Calu3 (cell line): ENCODE measurements around the gene CRHR2. TPM values are rescaled to one million over a fixed set of nuclear protein-coding genes. Genes with fewer than 3 reads are reported as not detected.

Experiments used
- BruUV-seq: library from RNA; stranded (reverse); fragments of 400-500 nt; replicated peaks from 2 replicates; lab custom pipeline; 2021; lab: Mats Ljungman, UMichigan
- CTCF ChIA-PET: fragments of 300-600 bp; sonication (Branson Sonifier 250); formaldehyde crosslinking; loops from one replicate; lab custom pipeline; 2022; ENCODE audit warnings: antibody characterized with exemption; lab: Charles Lee
- DNase-seq: peaks from one replicate; pipeline ENCODE4 v3.0.0; 2022
- H3K27ac Mint-ChIP-seq: one replicate; pipeline ENCODE4 v1.8.0; 2022; ENCODE audit warnings: mixed read lengths; ENCODE audit not compliant: unreplicated experiment
- H3K27me3 Mint-ChIP-seq: one replicate; pipeline ENCODE4 v1.8.0; 2022; ENCODE audit warnings: mixed read lengths; ENCODE audit not compliant: unreplicated experiment
- H3K36me3 Mint-ChIP-seq: one replicate; pipeline ENCODE4 v1.8.0; 2022; ENCODE audit warnings: mild to moderate bottlenecking, moderate library complexity, mixed read lengths; ENCODE audit not compliant: insufficient read depth, unreplicated experiment
- H3K4me1 Mint-ChIP-seq: one replicate; pipeline ENCODE4 v1.8.0; 2022; ENCODE audit warnings: mild to moderate bottlenecking, low read depth, mixed read lengths; ENCODE audit not compliant: unreplicated experiment
- H3K4me3 Mint-ChIP-seq: one replicate; pipeline ENCODE4 v1.8.0; 2022; ENCODE audit warnings: mild to moderate bottlenecking, low read depth, moderate library complexity, mixed read lengths; ENCODE audit not compliant: unreplicated experiment
- H3K9me3 Mint-ChIP-seq: one replicate; pipeline ENCODE4 v1.8.0; 2022; ENCODE audit warnings: low read depth, mixed read lengths; ENCODE audit not compliant: unreplicated experiment
- CTCF ChIP-seq: fragments of 200-600 bp; IDR thresholded peaks from one replicate; pipeline ENCODE4 v1.8.0; 2022; ENCODE audit warnings: antibody characterized with exemption; ENCODE audit not compliant: unreplicated experiment
- intact Hi-C: fragments of 100-400 bp; cut with micrococcal nuclease; formaldehyde crosslinking; loops from one replicate; pipeline ENCODE4 v1.10.0; 2022; ENCODE audit not compliant: unreplicated experiment
- total RNA-seq: library from RNA; stranded (reverse); gene quantifications from 2 replicates; pipeline ENCODE4 v1.2.3, GENCODE V29; 2022

Gene CRHR2
- total RNA-seq, 1 experiment from 2014 or later = not detected

GRCh38 chr7:30717181-30717580 is 34.9 kb upstream of the CRHR2 start:
- no peak for DNase-seq
- CTCF ChIA-PET = no interaction called here

GRCh38 chr7:30714129-30714528 is 31.9 kb upstream of the CRHR2 start:
- H3K4me1 Mint-ChIP-seq = no peaks in the 10 kb centered on the region
- peaks cover 68% of the 10 kb centered on the region for H3K27me3 Mint-ChIP-seq
- CTCF ChIA-PET = no interaction called here
- BruUV-seq = no TSS peak
- intact Hi-C loops = no loop called here
- no peak for TF ChIP-seq CTCF
- no peak overlapping the region for H3K27ac Mint-ChIP-seq
- peaks cover 17% of the 10 kb centered on the region for H3K9me3 Mint-ChIP-seq
- H3K4me3 Mint-ChIP-seq = no peak overlapping the region
- H3K36me3 Mint-ChIP-seq = no peaks in the 10 kb centered on the region
- DNase-seq = no peak

More at GRCh38 chr7:30717181-30717580, 34.9 kb upstream of the CRHR2 start:
- Mint-ChIP-seq H3K4me3 (no peak overlapping the region), H3K36me3 (no peaks in the 10 kb centered on the region), H3K9me3 (peaks cover 26% of the 10 kb centered on the region), H3K27me3 (peaks cover 75% of the 10 kb centered on the region), H3K27ac (no peak overlapping the region), H3K4me1 (no peaks in the 10 kb centered on the region)
- BruUV-seq = no TSS peak
- TF ChIP-seq CTCF = no peak
- intact Hi-C loops = loop anchor here (2.0 kb wide), 1 partner anchor 128 kb away; no protein-coding TSS in a partner anchor

- H3K27me3 Mint-ChIP-seq = peaks cover 72% of the 10 kb centered on the region
- no peak overlapping the region for H3K4me3 Mint-ChIP-seq
- H3K9me3 Mint-ChIP-seq = peaks cover 14% of the 10 kb centered on the region
- no peak for DNase-seq
- TF ChIP-seq CTCF = no peak
- BruUV-seq = no TSS peak
- H3K36me3 Mint-ChIP-seq = no peaks in the 10 kb centered on the region
- CTCF ChIA-PET = interaction anchor here (0.6 kb wide), 1 partner anchor 25 kb away, joined by 3 read pairs; no protein-coding TSS in a partner anchor
- intact Hi-C loops = no loop called here
- no peaks in the 10 kb centered on the region for H3K4me1 Mint-ChIP-seq
- H3K27ac Mint-ChIP-seq = no peak overlapping the region
These were observed 31.1 kb upstream of the CRHR2 start for GRCh38 chr7:30713392-30713791.

- Mint-ChIP-seq H3K4me1 (no peaks in the 10 kb centered on the region), H3K9me3 (peaks cover 2% of the 10 kb centered on the region), H3K4me3 (no peak overlapping the region), H3K36me3 (no peaks in the 10 kb centered on the region), H3K27ac (no peak overlapping the region), H3K27me3 (peaks cover 93% of the 10 kb centered on the region)
- CTCF ChIA-PET = no interaction called here
- no peak for DNase-seq
- TF ChIP-seq CTCF = no peak
- intact Hi-C loops = no loop called here
- BruUV-seq = no TSS peak
These were observed 28.4 kb upstream of the CRHR2 start for GRCh38 chr7:30710669-30711068.
